Astrocyte (in vitro differentiated cells and primary cell): Measurements from ENCODE around the gene SON. TPM values are rescaled to one million over a fixed set of nuclear protein-coding genes. Genes with fewer than 3 reads are reported as not detected.
"Not testable (repeated sequence)": the region's sequence is repeated elsewhere in the genome, so short reads cannot be mapped to it uniquely, and the experiment has no call there.

ENCODE experiments used
- DNase-seq: peaks from one replicate; pipeline ENCODE4 v3.0.0-alpha.2; 2010; ENCODE audit warnings: low read depth
- FAIRE-seq: peaks from 2 replicates; lab custom pipeline; 2011; peaks lifted over from hg19 to GRCh38; lab: Jason Lieb, UNC
- H2AFZ ChIP-seq: 2 replicates; pipeline ENCODE4 v1.6.0; 2012; ENCODE audit warnings: low read depth, low read length, inconsistent platforms
- H3K27ac ChIP-seq: 2 replicates; pipeline ENCODE4 v1.5.1; 2011; ENCODE audit warnings: low read depth, low read length, inconsistent platforms
- H3K27me3 ChIP-seq: 2 replicates; pipeline ENCODE4 v1.6.0; 2011; ENCODE audit warnings: low read length, inconsistent platforms; ENCODE audit not compliant: insufficient read depth
- H3K36me3 ChIP-seq: 2 replicates; pipeline ENCODE4 v1.5.1; 2011; ENCODE audit warnings: low read length, inconsistent platforms; ENCODE audit not compliant: insufficient read depth
- H3K4me1 ChIP-seq: 2 replicates; pipeline ENCODE4 v1.5.1; 2011; ENCODE audit warnings: low read length, inconsistent platforms; ENCODE audit not compliant: insufficient read depth
- H3K4me2 ChIP-seq: 2 replicates; pipeline ENCODE4 v1.6.0; 2012; ENCODE audit warnings: low read length, inconsistent platforms
- H3K4me3 ChIP-seq: 2 replicates; pipeline ENCODE4 v1.5.1; 2011; ENCODE audit warnings: low read depth, mild to moderate bottlenecking, low read length, inconsistent platforms; ENCODE audit not compliant: insufficient read depth
- H3K79me2 ChIP-seq: 2 replicates; pipeline ENCODE4 v1.6.0; 2012; ENCODE audit warnings: mild to moderate bottlenecking, low read length, inconsistent platforms; ENCODE audit not compliant: insufficient read depth
- H3K9ac ChIP-seq: 2 replicates; pipeline ENCODE4 v1.6.0; 2012; ENCODE audit warnings: mild to moderate bottlenecking, low read length, inconsistent platforms
- H3K9me3 ChIP-seq: 2 replicates; pipeline ENCODE4 v1.5.1; 2012; ENCODE audit warnings: low read depth, mild to moderate bottlenecking, low read length, inconsistent platforms; ENCODE audit not compliant: insufficient read depth
- H4K20me1 ChIP-seq: 2 replicates; pipeline ENCODE4 v1.6.0; 2012; ENCODE audit warnings: low read length, inconsistent platforms; ENCODE audit not compliant: insufficient read depth
- H3K27ac Mint-ChIP-seq: one replicate; pipeline ENCODE4 v1.8.0; 2021; ENCODE audit warnings: mild to moderate bottlenecking, mixed read lengths; ENCODE audit not compliant: unreplicated experiment
- H3K27me3 Mint-ChIP-seq: one replicate; pipeline ENCODE4 v1.8.0; 2021; ENCODE audit warnings: low read depth, mixed read lengths; ENCODE audit not compliant: unreplicated experiment
- H3K36me3 Mint-ChIP-seq: one replicate; pipeline ENCODE4 v1.8.0; 2021; ENCODE audit warnings: low read depth, mixed read lengths; ENCODE audit not compliant: unreplicated experiment
- H3K4me1 Mint-ChIP-seq: one replicate; pipeline ENCODE4 v1.8.0; 2021; ENCODE audit warnings: low read depth, mixed read lengths; ENCODE audit not compliant: unreplicated experiment
- H3K4me3 Mint-ChIP-seq: one replicate; pipeline ENCODE4 v1.8.0; 2021; ENCODE audit warnings: mild to moderate bottlenecking, moderate library complexity, mixed read lengths; ENCODE audit not compliant: unreplicated experiment
- H3K9me3 Mint-ChIP-seq: one replicate; pipeline ENCODE4 v1.8.0; 2021; ENCODE audit warnings: mild to moderate bottlenecking, mixed read lengths; ENCODE audit not compliant: unreplicated experiment
- EZH2 ChIP-seq: IDR thresholded peaks from 2 replicates; pipeline ENCODE4 v1.6.1; 2012; ENCODE audit warnings: mild to moderate bottlenecking, low read length, inconsistent platforms; ENCODE audit not compliant: insufficient read depth
- total RNA-seq: library from RNA; stranded (reverse); gene quantifications from 2 replicates; pipeline ENCODE4 v1.2.1, GENCODE V29; 2021
- TF ChIP-seq, protein P1 (sequence below): IDR thresholded peaks from 2 replicates; pipeline ENCODE4 v1.5.1; 2011; ENCODE audit warnings: low read depth, mild to moderate bottlenecking, inconsistent platforms, low read length, moderate library complexity; ENCODE audit not compliant: insufficient read depth

Gene SON
- total RNA-seq, 1 donor from 2014 or later, result 290 TPM

GRCh38 chr21:33611006-33611744 lies 68.3 kb downstream of the SON start:
- no peaks in the 10 kb centered on the region for H3K4me1 Mint-ChIP-seq
- H3K9me3 Mint-ChIP-seq, result no peaks in the 10 kb centered on the region
- no peak for DNase-seq
- Histone ChIP-seq H3K4me1 (no peaks in the 10 kb centered on the region), H3K79me2 (no peaks in the 10 kb centered on the region), H2AFZ (no peak overlapping the region), H3K9me3 (no peaks in the 10 kb centered on the region), H3K27me3 (no peaks in the 10 kb centered on the region), H3K4me3 (no peak overlapping the region), H3K27ac (no peak overlapping the region), H4K20me1 (no peaks in the 10 kb centered on the region), H3K36me3 (peaks cover 8% of the 10 kb centered on the region), H3K4me2 (no peak overlapping the region), H3K9ac (no peak overlapping the region)
- no peak overlapping the region for H3K27ac Mint-ChIP-seq
- H3K27me3 Mint-ChIP-seq, result no peaks in the 10 kb centered on the region
- no peak for TF ChIP-seq EZH2
- TF ChIP-seq, protein P1, sequence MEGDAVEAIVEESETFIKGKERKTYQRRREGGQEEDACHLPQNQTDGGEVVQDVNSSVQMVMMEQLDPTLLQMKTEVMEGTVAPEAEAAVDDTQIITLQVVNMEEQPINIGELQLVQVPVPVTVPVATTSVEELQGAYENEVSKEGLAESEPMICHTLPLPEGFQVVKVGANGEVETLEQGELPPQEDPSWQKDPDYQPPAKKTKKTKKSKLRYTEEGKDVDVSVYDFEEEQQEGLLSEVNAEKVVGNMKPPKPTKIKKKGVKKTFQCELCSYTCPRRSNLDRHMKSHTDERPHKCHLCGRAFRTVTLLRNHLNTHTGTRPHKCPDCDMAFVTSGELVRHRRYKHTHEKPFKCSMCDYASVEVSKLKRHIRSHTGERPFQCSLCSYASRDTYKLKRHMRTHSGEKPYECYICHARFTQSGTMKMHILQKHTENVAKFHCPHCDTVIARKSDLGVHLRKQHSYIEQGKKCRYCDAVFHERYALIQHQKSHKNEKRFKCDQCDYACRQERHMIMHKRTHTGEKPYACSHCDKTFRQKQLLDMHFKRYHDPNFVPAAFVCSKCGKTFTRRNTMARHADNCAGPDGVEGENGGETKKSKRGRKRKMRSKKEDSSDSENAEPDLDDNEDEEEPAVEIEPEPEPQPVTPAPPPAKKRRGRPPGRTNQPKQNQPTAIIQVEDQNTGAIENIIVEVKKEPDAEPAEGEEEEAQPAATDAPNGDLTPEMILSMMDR, result no peak
- H3K4me3 Mint-ChIP-seq, result no peak overlapping the region
- FAIRE-seq, result no peak
- peaks cover 3% of the 10 kb centered on the region for H3K36me3 Mint-ChIP-seq

GRCh38 chr21:33617565-33617964 lies 74.7 kb downstream of the SON start:
- not testable (repeated sequence) for H3K4me2 ChIP-seq, H3K79me2 ChIP-seq, DNase-seq, H3K4me3 Mint-ChIP-seq, H3K4me1 ChIP-seq, FAIRE-seq, H3K9me3 Mint-ChIP-seq, H3K27me3 ChIP-seq, H3K27me3 Mint-ChIP-seq, H2AFZ ChIP-seq, H3K9me3 ChIP-seq, H3K4me3 ChIP-seq, H3K9ac ChIP-seq, H3K4me1 Mint-ChIP-seq, H3K27ac ChIP-seq, H3K27ac Mint-ChIP-seq, H4K20me1 ChIP-seq
- H3K36me3 ChIP-seq, result peaks cover 11% of the 10 kb centered on the region
- H3K36me3 Mint-ChIP-seq, result peaks cover 11% of the 10 kb centered on the region

DNA sequence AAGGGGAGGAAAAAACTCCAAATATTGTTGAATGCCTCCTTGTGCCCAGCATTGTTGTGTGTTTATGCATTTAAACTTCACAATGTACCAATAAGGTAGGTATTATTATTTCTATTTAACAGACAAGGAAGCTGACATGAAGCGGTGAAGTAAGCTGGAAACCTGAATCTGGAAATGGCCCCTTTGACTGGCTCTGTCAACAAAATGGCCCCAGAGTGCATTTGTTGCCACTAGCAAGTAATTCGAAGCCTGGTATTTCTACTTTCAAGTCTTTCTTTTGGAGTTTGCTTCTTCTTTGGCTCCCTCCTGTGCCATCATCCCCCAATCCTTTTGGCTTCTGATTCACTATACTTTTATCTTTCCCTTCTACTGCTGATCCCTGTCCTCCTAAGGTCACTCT lies 75.6 kb downstream of the SON start:
- DNase-seq, result no peak
- Histone ChIP-seq H3K9ac (no peak overlapping the region), H3K27ac (no peak overlapping the region), H3K9me3 (no peaks in the 10 kb centered on the region), H3K4me2 (no peak overlapping the region), H3K79me2 (no peaks in the 10 kb centered on the region), H3K27me3 (no peaks in the 10 kb centered on the region), H3K4me3 (no peak overlapping the region), H3K36me3 (peaks cover 9% of the 10 kb centered on the region), H4K20me1 (no peaks in the 10 kb centered on the region), H2AFZ (no peak overlapping the region), H3K4me1 (no peaks in the 10 kb centered on the region)
- peaks cover 13% of the 10 kb centered on the region for H3K36me3 Mint-ChIP-seq
- no peak overlapping the region for H3K4me3 Mint-ChIP-seq
- H3K27me3 Mint-ChIP-seq, result no peaks in the 10 kb centered on the region
- H3K27ac Mint-ChIP-seq, result no peak overlapping the region
- FAIRE-seq, result no peak
- no peaks in the 10 kb centered on the region for H3K9me3 Mint-ChIP-seq
- H3K4me1 Mint-ChIP-seq, result peaks cover 2% of the 10 kb centered on the region
- TF ChIP-seq, protein P1, result no peak
- TF ChIP-seq EZH2, result no peak
